MV-4-11 (cell line): ENCODE data around the gene FMNL2.
"Not testable (repeated sequence)": the region's sequence is repeated elsewhere in the genome, so short reads cannot be mapped to it uniquely, and the experiment has no call there.

Experiments
- DNase-seq: peaks from one replicate; lab custom pipeline; 2025; lab: John Stamatoyannopoulos, UW

The FMNL2 gene

GRCh38 chr2:152335016-152335725 lies at the start of gene FMNL2:
Gene FMNL2, plus strand, starts transcription at chr2:152335174.
- peak; percentile 23 for DNase-seq

GRCh38 chr2:152292991-152293390 lies 42.0 kb upstream of the FMNL2 start:
- no peak for DNase-seq

- DNase-seq, result no peak
Measured at GRCh38 chr2:152297715-152298114, 37.3 kb upstream of the FMNL2 start.

- DNase-seq, result no peak
Measured at GRCh38 chr2:152298754-152299153, 36.2 kb upstream of the FMNL2 start.

- no peak for DNase-seq
Measured at GRCh38 chr2:152301131-152301530, 33.8 kb upstream of the FMNL2 start.

- peak; percentile 60 for DNase-seq
Measured at GRCh38 chr2:152303951-152304350, 31.0 kb upstream of the FMNL2 start.

GRCh38 chr2:152304836-152305235 lies 30.1 kb upstream of the FMNL2 start:
- no peak for DNase-seq

GRCh38 chr2:152307863-152308262 lies 27.1 kb upstream of the FMNL2 start:
- DNase-seq, result no peak

GRCh38 chr2:152309352-152310214 lies 25.4 kb upstream of the FMNL2 start:
- no peak for DNase-seq

GRCh38 chr2:152319822-152320570 lies 15.0 kb upstream of the FMNL2 start:
- DNase-seq, result peak; percentile 64

GRCh38 chr2:152320814-152321213 lies 14.2 kb upstream of the FMNL2 start:
- DNase-seq, result no peak

- no peak for DNase-seq
Measured at GRCh38 chr2:152322222-152322621, 12.8 kb upstream of the FMNL2 start.

GRCh38 chr2:152325126-152325525 lies 9.8 kb upstream of the FMNL2 start:
- DNase-seq, result not testable (repeated sequence)

GRCh38 chr2:152326710-152327109 lies 8.3 kb upstream of the FMNL2 start:
- no peak for DNase-seq

GRCh38 chr2:152328013-152328412 lies 7.0 kb upstream of the FMNL2 start:
- no peak for DNase-seq

GRCh38 chr2:152330235-152330866 lies 4.6 kb upstream of the FMNL2 start:
- DNase-seq, result no peak

GRCh38 chr2:152334701-152335015 lies 316 bp upstream of the FMNL2 start:
- no peak for DNase-seq

- no peak for DNase-seq
Measured at GRCh38 chr2:152335726-152336118, 748 bp downstream of the FMNL2 start.

- DNase-seq, result no peak
Measured at GRCh38 chr2:152336119-152336853, 1.3 kb downstream of the FMNL2 start.

- DNase-seq, result no peak
Measured at GRCh38 chr2:152336854-152337510, 2.0 kb downstream of the FMNL2 start.

- no peak for DNase-seq
Measured at GRCh38 chr2:152337511-152337903, 2.5 kb downstream of the FMNL2 start.
